GM18858 (cell line): ENCODE measurements around the gene PDIA6.

Experiments used
- ATAC-seq: cut with Tn5 transposase; IDR thresholded peaks from one replicate; pipeline ENCODE4 v1.9.1; 2021; ENCODE audit not compliant: unreplicated experiment

PDIA6 gene, protein sequence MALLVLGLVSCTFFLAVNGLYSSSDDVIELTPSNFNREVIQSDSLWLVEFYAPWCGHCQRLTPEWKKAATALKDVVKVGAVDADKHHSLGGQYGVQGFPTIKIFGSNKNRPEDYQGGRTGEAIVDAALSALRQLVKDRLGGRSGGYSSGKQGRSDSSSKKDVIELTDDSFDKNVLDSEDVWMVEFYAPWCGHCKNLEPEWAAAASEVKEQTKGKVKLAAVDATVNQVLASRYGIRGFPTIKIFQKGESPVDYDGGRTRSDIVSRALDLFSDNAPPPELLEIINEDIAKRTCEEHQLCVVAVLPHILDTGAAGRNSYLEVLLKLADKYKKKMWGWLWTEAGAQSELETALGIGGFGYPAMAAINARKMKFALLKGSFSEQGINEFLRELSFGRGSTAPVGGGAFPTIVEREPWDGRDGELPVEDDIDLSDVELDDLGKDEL

DNA sequence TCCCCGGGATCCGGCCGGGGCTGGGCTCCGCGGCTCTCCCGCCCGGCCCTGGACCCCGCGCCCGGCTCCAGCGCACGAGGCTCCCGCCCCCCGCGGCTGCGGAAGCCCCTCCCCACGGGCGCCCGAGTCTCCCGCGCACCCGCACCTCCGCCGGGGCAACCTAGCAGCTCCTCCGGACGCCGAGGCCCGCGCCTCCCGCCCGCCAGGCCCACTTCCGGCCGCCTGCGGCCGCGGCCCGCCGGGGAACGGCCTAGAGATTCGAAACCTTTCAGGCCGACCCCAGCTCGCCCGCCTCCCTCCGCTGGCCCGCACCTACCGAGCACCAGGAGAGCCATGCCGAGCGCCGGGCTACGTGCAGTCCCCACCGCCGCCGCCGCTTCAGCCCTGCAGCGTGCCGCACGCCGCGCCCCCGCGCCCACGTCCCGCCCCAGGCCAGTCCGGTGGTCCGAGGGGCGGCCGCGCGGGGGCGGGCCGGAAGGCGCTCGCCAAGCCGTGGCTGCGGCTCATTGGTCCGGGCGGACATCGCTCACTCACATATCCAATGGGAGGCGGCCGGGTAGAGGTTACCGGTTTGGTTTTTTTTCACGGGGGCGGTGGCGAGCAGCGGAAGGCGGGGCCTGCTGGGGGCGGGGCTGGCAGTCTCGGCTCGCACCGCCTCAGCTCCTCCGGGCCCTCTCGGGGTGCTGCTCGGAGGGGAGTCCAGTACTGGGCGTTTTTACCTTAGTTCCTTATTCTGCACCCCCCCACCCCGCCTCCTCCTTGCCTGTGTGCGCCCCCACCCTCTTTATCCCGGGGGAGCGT, at the start of gene PDIA6:
PDIA6 (minus strand) TSS at position 424 of the 801 bp plus-strand sequence; CDS start at position 335, 89 bp downstream.
- ATAC-seq = peak; percentile 84

DNA sequence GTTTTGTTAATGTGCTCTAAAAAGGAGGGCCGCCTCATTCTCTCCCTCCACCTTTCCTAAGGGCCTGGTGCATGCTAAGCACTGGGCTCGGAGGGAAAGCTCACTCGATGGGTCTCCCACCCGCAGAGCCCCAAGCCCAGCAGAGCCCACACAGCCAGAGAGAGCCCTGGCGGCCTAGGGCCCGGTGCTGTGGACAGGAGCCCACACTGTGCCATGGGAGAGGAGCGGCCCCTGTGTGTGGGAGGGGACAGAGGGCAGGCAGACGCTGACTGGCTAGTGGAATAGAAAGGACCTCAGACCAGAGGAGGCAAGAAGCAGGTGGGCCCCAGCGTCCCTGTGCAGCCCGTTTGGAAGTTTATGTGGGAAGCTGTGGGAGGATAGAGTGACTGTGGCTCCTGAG, 49.7 kb upstream of the PDIA6 start:
- ATAC-seq = no peak

DNA sequence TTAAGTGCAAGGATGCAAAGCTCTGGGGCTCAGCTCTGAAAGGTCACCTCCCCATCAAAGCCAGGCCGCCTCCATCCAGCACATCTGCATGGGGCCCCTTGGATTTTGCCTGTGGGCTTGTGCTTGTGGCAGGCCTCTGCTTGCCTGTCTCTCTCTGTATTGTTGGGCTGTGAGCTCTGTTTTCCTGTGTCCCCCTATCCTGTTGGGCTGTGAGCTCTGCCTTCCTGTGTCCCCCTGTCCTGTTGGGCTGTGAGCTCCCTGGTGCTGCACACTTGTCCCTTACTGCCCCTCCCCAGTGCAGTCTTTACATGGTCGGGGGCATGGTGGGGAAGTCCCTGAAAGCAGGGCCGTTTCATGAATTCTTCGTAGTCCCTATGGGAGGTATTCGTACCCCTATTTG, 49.2 kb upstream of the PDIA6 start:
- ATAC-seq = no peak

DNA sequence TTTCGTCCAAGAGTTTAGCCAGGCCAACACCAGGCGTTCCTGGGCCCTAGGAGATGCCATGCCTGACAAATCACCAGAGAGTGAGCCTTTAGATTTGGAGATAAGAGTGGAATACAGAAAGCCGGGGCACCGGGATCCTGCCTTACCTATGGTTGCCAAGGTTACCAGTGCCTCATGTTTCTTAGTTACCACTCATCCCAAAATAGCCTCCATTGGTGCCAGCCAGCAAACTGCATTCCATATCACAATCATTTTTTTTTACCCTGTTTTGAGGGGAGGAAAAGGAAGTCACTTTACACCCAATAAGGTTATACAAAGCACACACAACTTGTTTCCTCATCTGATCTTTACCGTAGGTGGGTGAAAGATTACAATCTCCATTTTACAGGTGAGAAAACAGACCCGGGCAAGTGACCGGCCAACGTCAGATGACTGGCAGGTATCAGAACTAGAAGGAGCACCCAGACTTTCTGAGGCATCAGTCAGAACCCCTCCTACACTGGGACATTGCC, 48.3 kb upstream of the PDIA6 start:
- ATAC-seq = no peak

DNA sequence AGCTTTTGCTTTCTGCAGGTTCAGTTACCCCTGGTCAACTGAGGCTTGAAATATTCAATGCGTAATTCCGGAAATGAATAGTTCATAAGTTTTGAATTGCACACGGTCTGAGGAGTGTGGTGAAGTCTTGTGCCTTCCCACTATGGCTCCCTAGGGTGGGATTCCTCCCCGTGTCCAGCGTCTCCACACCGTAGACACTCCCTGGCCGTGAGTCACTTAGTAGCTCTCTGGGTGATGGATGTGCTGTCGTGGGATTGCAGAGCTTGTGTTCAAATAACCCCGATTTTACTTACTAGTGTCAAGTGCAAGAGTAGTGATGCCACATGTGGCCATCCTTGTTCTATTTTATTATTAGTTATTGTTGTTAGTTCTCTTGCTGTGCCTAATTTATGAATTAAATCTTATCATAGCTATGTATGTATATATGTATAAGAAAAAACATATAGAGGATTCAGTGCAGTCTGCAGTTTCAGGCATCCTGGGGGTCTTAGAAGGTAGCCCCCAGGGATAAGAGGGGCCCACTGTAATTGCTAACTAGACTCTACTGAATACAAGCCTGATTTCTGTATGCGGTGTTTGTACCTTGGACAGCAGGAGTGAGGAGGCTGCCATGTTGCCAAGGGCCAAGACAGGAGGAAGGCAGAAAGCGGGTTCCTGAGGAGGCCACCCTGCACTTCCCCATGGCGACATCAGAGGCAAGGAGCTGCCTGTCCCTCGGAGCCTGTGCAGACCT, 47.7 kb upstream of the PDIA6 start:
- ATAC-seq = no peak

DNA sequence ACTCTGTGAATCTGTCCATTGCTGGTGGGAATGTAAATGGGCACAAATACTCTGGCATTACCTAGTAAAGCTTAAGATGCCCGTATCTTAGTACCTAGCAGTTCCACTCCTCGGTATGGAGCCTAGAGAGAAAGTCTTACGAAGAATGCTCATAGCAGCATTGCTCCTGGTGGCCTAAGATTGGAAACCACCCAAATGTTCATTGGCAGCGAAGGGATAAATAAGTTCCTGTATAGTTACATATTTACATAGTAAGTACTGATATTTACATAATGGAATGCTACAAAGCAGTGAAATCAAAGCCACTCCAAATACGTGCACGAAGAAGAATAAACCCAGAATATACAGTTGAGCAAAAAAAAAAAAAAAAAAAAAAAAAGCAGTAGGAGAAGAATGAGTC, 46.7 kb upstream of the PDIA6 start:
- no peak for ATAC-seq

DNA sequence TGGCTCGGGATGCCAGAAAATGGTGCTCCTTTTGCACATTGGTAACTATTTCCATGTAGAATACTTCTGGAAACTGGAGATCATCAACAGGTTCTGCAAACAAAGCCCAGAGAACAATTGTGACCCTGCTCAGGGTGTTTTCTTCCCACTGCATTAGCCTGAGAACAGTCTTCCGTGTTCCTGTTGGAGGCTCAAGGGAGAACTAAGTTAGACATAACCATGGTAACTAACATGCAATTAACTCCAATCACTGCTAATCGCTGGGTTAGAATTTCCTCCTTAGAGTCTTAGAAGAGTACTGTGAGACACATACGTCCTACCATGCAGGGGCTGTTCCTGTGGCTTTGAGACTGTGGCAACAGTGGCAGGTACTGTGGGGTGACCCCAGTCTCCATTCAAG, 36.0 kb upstream of the PDIA6 start:
- ATAC-seq = no peak

DNA sequence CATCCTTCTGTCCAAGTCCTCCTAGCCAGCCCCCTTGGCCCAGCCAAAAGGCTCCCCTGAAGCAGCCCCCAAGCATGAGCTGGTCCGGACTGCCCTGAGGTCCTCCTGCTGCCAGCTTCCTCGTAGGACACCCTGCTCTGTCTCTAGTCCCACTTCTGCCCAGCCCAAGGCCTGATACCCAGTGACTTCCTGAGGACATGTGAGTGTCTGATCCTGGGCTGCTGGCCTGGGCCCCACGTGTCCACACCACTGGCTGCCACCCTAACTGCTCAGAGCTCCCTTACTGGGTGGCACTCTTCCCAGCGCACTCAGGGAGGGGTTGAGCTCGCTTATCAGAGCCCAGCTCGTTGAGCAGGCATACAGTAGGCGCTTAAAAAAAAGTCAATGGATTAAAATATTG, 34.4 kb upstream of the PDIA6 start:
- ATAC-seq = no peak

DNA sequence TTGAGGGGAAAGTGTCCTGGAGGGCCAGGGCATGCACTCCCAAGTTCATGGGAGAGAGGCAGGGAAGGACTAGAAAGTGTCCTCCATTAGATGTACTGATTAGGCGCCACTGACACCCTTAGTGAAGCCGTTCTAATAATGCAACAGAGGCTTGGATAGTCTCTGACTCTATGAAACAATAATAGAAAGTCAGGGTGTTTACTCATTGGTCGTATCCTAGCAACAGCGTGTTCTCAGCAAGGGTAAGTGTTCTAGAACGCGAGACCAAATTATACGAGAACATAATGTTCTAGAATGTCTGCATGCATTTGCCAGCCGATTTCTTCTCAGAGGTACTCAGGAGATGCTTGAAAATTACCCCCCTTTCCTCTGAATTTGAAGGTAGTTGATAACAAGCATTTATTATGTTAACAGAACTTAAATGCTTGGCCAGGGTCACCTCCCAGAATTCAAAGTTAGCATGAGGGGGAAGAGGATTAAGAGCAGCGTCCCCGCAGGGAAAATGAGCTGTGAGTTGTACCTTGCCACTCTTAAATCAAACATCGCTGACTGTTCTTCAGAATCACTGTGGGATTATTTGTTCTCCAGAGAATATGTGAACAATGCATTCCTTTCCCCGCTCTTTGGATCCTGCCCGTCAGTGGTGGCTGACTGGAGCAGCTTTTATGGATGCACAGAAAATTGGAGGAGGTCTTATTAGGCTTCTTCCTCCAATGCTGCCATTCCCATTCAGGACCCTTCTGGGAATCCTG, 33.7 kb upstream of the PDIA6 start:
- ATAC-seq = no peak

DNA sequence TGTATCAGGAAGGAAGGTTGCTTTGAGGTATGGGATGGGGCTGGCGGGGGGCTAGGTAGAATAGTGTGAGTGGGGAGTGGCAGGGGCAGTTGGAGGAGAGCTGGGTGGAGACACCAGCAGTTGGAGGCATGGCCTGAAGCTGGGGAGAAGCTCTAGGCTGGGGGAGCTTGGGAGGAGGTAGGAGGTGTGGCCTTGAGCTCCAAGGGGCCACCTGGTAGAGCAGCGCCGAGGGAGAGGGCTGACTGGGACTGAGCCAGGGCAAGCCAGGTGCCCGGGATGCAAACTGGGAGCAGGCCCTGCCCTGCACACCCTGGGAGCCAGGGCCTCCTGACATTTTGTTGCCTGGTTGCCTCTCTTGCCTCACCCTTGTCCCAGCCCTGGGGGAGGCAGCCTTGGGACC, 33.1 kb upstream of the PDIA6 start:
- ATAC-seq = no peak

DNA sequence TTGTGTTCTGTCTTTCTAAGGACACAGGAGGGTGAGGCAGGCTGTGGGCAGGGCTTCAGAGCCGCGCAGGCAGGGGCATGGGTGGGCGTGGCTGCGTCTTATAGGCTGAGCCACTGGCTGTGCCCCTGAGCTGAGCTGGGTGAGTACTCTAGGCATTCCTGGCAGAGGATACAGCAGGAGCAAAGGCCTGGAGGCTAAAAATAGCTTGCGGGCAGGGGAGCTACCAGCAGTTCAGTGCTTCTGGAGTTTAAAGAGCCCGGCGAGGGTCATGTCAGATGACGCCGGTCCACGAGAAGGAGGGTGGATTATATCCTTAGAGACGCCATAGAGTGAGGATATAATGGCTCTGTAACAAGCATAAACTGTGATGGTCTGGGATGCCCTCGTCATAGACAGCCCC, 31.5 kb upstream of the PDIA6 start:
- ATAC-seq = no peak

DNA sequence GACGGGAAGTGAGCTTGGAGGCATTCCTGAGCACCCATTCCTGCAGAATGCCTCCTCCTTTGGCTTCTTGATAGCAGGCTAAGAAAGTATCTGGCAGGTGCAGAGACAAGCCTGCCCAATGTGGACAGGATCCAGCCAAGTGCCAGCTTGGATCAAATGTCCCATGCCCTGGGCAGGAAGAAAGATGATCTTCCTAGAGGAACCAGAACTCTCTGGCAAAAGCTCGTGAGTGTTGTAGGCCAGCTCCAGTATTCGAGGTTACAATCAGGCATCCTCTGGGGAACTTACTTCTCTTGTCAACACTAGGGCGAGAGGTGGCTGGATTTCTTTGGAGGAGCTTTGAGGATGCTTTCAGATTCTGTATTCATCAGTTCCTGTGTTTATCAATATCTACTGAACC, 29.9 kb upstream of the PDIA6 start:
- no peak for ATAC-seq

DNA sequence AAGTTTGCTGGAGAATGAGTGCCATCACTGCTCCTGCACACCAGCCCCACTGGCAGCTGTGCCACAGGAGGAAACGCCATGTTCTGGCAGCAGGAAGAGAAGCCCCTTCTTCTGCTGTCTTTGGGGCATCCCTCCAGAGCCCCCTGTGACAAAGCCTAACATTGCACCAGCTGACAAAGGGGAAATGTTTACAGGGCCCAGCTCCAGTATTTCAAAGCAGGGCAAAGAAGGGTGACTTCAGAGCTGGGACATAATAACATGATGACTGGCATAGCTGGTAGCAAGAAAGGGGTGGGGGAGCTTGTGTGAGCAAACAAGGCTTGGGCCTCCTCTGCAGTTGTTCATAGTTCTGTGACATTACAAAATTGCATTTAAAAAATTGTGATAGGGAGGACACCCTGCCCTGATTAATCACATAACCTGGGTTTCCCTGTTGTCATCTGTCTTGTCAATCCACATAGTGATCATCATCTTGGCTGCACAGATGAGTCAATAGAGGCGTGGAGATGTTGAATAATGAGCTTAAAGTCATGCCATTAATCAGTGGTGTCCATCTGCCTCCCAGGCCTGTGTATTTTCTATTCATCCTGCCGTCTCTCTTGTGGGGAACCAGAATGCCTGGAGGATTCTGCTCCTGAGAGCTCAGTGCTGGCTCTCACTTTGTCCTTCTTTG, 29.1 kb upstream of the PDIA6 start:
- ATAC-seq = no peak

DNA sequence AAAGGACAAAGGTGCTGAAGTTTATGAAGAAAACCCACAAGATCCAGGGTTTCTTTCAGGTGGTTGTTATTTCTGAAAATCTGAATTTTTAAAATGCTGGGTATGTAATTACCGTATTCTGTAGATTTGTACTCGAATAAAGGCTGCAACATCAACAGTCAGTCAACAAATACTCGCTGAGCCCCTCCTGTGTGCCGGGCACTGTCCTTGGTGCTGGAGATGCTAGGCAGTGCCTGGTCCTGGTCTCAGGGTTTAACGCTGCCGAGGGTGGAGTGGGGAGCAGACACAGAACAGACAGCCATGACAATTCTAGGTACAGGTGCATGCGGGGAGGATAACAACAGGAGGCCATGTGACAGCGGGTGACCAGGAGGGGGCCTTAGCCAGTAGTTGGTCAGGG, 27.2 kb upstream of the PDIA6 start:
- ATAC-seq = no peak

DNA sequence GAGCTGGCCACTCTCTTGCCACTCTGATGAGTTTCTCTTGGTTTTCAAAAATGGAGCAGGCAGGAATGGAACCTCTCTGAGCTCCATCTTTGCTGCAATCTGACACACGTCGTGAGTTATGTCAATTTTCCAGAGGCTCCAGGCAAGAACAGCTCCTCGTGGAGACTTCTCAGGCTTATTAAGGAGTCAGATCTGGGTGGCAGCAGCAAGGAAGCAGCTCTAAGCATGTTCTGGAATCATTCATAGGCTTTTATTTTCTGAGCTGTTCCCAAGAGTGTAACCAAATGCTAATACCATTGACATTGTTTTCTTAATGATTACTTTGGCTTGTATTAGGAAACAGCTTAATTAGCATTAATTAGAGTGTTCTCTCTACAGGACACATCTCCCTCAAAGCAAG, 26.1 kb upstream of the PDIA6 start:
- no peak for ATAC-seq

DNA sequence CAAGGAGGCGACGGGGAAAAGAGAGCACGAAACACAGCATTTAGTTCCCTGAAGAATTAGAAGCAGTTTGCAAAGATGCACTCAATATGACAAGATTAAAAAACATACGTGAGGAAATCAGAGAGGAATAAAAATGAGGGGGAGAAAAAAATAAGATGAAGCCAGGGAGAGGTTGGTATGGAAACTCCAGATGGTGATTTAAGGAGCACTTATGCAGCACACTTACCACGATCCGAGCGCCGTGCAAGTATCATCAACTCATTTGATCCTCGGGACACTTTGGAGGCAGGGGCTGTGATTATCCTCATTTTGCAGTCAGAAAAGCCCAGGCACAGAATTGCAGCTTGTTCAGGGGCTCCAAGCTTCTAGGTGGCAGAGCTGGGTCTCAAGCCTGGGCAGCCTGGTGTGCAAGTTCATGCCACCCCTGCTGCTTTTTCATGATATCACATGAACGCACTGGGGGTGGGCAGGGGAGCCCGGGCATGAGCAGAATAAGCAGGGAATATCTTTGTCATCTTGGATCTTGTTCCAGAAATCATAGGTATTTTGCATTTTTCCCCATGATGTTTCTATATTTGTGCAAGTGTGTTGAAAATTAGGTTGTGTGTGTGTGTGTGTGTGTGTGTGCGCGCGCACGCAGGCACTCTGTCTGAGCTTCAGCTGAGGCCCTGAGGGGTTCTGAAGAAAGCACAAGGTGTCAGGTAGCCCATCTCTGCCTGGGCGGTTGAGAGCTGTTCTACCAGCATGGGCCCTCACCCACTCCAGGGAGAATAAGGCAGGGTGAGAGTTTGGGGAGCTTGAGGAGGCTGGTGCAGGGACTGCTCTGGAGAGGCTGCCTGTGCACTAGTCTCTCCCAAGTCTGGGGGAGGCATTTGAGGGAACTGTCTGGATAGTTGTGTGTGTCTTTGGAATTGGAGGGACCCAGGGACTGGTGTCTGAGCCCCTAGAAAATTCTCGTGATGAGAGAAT, 25.0 kb upstream of the PDIA6 start:
- no peak for ATAC-seq

DNA sequence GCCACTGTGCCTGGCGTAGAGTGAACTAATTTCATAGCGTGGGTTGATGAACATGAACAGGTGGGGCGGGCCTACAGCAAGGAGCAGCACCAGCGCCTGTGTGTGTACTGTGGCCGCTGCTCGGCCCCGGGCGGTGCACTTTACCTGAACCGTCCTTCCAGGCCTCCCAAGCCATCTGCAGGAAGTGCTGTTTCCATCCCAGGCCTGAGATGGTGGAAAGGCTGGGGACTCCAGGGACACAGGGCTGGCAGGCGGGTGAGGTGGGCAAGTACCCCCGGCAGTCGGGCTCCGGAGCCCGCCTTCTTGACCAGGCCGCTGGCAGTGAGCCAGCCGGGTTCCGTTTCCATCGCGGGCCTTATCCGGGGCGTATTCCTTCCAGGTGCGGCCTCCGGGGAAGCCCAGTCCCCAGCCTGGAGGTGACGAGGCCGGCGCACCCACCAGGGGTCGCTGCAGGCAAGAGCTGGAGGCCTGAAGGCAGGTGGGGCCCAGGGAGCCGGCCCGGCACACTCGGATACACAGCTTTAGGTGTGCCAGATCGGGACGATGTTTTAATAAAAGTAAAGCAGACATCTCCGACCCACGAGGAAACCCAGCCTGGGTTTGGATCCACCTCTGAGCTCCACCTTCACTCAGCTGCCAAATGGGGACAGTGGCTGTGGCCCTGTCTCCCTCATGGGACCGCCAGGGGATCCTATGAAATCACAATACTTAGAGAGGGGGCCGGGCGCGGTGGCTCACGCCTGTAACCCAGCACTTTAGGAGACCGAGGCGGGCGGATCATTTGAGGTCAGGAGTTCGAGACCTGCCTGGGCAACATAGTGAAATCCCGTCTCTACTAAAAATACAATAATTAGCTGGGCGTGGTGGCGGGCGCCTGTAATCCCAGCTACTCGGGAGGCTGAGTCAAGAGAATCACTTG, 22.7 kb upstream of the PDIA6 start:
- ATAC-seq = peak; percentile 44

DNA sequence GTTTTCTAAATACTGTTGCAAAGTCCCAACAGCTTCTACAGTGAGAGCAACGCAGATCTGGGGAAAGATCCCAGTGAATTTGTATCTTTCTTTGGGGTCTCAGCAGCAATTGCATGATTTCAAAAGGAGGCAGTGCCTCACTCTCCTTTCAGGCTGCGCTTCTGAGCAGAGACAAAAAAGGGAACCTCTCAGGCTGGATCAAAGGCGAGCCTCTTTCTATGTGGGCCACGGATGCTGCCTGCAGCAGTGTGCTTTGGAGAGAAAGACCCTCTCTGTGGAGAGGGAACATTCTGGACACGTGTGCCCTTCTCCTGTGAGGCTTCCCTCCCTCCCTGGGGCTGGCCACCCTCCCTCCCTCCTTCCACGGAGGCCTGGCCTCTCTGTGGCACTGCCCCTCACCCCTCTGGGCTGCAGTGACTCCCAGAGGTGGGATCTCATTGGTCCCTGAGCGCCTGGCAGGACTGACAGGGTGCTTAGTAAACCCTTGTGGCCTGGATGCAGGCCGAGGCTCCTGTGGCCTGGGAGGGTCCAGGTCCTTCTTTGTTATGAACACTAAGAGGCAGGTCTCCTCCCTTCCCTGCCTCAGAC, 21.6 kb upstream of the PDIA6 start:
- no peak for ATAC-seq
